HepG2 (cell line): Measurements from ENCODE around the gene ERC1. TPM values are rescaled to one million over a fixed set of nuclear protein-coding genes. Genes with fewer than 3 reads are reported as not detected.

Experiments
- ATAC-seq: fragments of 200-7000 bp; cut with Tn5 transposase; 3 replicates; pipeline ENCODE4 v1.9.1; 2020; ENCODE audit warnings: mild to moderate bottlenecking, moderate library complexity
- BruUV-seq: library from RNA; stranded (reverse); fragments of 400-500 nt; replicated peaks from 2 replicates; lab custom pipeline; 2021; lab: Mats Ljungman, UMichigan
- CTCF ChIA-PET: fragments of 300-600 bp; formaldehyde crosslinking; extraction: SDS; loops from one replicate; lab custom pipeline; 2021; ENCODE audit warnings: low total read pairs, inconsistent platforms, low intra/inter-chr PET ratio; lab: Yijun Ruan, JAX
- POLR2A ChIA-PET: fragments of 350-600 bp; sonication (Branson Sonifier 250); formaldehyde crosslinking; loops from one replicate; lab custom pipeline; 2020; ENCODE audit warnings: antibody characterized with exemption, inconsistent platforms; lab: Yijun Ruan, JAX
- DNase-seq: peaks from one replicate; pipeline ENCODE4 v3.0.0-alpha.2; 2015; ENCODE audit warnings: low spot score
- FAIRE-seq: peaks from 3 replicates; lab custom pipeline; 2011; peaks lifted over from hg19 to GRCh38; lab: Jason Lieb, UNC
- H2AFZ ChIP-seq: one replicate; pipeline ENCODE4 v1.6.1; 2011; ENCODE audit warnings: low read length, inconsistent platforms
- H3K27ac ChIP-seq: fragments of 300-600 bp; 3 replicates; pipeline ENCODE4 v1.8.0; 2011; ENCODE audit warnings: mixed run types, mild to moderate bottlenecking, mixed read lengths, low read length, inconsistent platforms; ENCODE audit not compliant: insufficient read depth; ENCODE audit errors: extremely low read length
- H3K27me3 ChIP-seq, 2 experiments: fragments of 200-600 bp in 1 of 2; 2 replicates in 1 of 2; 3 replicates in 1 of 2; pipeline versions ENCODE4 v1.6.0 to v1.8.0; 2011; ENCODE audit warnings: low read length in 2 of 2, mild to moderate bottlenecking in 2 of 2, moderate library complexity in 2 of 2, inconsistent platforms in 1 of 2; ENCODE audit not compliant: insufficient read depth in 2 of 2, control insufficient read depth in 1 of 2
- H3K36me3 ChIP-seq, 2 experiments: fragments of 200-600 bp in 1 of 2; replicated peaks in 1 of 2; 2 replicates in 1 of 2; 3 replicates in 1 of 2; pipeline versions ENCODE4 v1.5.1 to v1.8.0; 2011; ENCODE audit warnings: low read length in 2 of 2, inconsistent platforms in 1 of 2; ENCODE audit not compliant: insufficient read depth in 2 of 2, control insufficient read depth in 1 of 2
- H3K4me1 ChIP-seq: 2 replicates; pipeline ENCODE4 v1.5.1; 2012; ENCODE audit warnings: low read length, inconsistent platforms; ENCODE audit not compliant: insufficient read depth
- H3K4me2 ChIP-seq: 2 replicates; pipeline ENCODE4 v1.6.0; 2011; ENCODE audit warnings: low read depth, low read length, inconsistent platforms
- H3K4me3 ChIP-seq, 3 experiments: fragments of 200-600 bp in 1 of 3; sonication (generic), shearing (Covaris generic) in 1 of 3; replicated peaks in 1 of 3; 2 replicates each; pipeline ENCODE4 v1.5.1; 2011 to 2016; ENCODE audit warnings: low read length in 3 of 3, inconsistent platforms in 2 of 3, low read depth in 2 of 3, mild to moderate bottlenecking in 2 of 3, control low read depth in 1 of 3, mixed read lengths in 1 of 3; ENCODE audit not compliant: insufficient read depth in 1 of 3
- H3K79me2 ChIP-seq: one replicate; pipeline ENCODE4 v1.6.1; 2011; ENCODE audit warnings: low read length, inconsistent platforms; ENCODE audit not compliant: insufficient read depth
- H3K9ac ChIP-seq: 2 replicates; pipeline ENCODE4 v1.6.0; 2011; ENCODE audit warnings: mild to moderate bottlenecking, low read depth, low read length, inconsistent platforms; ENCODE audit not compliant: insufficient read depth
- H3K9me3 ChIP-seq: 2 replicates; pipeline ENCODE4 v1.5.1; 2012; ENCODE audit warnings: mild to moderate bottlenecking, low read length
- H4K20me1 ChIP-seq: 2 replicates; pipeline ENCODE4 v1.6.0; 2011; ENCODE audit warnings: inconsistent platforms, mild to moderate bottlenecking, low read length, moderate library complexity; ENCODE audit not compliant: insufficient read depth
- ATRX ChIP-seq: sonication (generic); formaldehyde crosslinking; IDR thresholded peaks from 2 replicates; pipeline ENCODE4 v1.4.0; 2020; ENCODE audit warnings: missing genetic modification reagents, borderline replicate concordance
- DR1 ChIP-seq: sonication (generic); formaldehyde crosslinking; IDR thresholded peaks from 2 replicates; pipeline ENCODE4 v1.8.0; 2021; ENCODE audit warnings: mild to moderate bottlenecking, missing genetic modification reagents, inconsistent platforms
- EED ChIP-seq: sonication (generic); formaldehyde crosslinking; IDR thresholded peaks from 2 replicates; pipeline ENCODE4 v1.5.0; 2020; ENCODE audit warnings: mild to moderate bottlenecking, missing genetic modification reagents
- PRDM10 ChIP-seq: sonication (generic); formaldehyde crosslinking; IDR thresholded peaks from 2 replicates; pipeline ENCODE4 v1.4.0; 2020; ENCODE audit warnings: low read depth, missing genetic modification reagents
- ZBTB26 ChIP-seq: IDR thresholded peaks from 2 replicates; pipeline ENCODE4 v1.6.1; 2016; ENCODE audit warnings: missing compliant biosample characterization, missing genetic modification reagents, borderline replicate concordance
- ZKSCAN1 ChIP-seq: fragments of 150-350 bp; IDR thresholded peaks from 2 replicates; pipeline ENCODE4 v1.6.1; 2014; ENCODE audit warnings: low read length
- ZNF12 ChIP-seq: sonication (generic); formaldehyde crosslinking; IDR thresholded peaks from 2 replicates; pipeline ENCODE4 v1.5.0; 2020; ENCODE audit warnings: missing genetic modification reagents
- ZNF230 ChIP-seq: sonication (generic); formaldehyde crosslinking; IDR thresholded peaks from 2 replicates; pipeline ENCODE4 v1.4.0; 2020; ENCODE audit warnings: mild to moderate bottlenecking, missing genetic modification reagents
- ZNF350 ChIP-seq: sonication (generic); formaldehyde crosslinking; IDR thresholded peaks from 2 replicates; pipeline ENCODE4 v1.4.0; 2020; ENCODE audit warnings: mild to moderate bottlenecking, low read depth, missing genetic modification reagents, borderline replicate concordance
- ZNF484 ChIP-seq: sonication (generic); formaldehyde crosslinking; IDR thresholded peaks from 2 replicates; pipeline ENCODE4 v1.5.1; 2020; ENCODE audit warnings: mild to moderate bottlenecking, low read depth, missing genetic modification reagents, borderline replicate concordance
- ZNF512B ChIP-seq: sonication (generic); formaldehyde crosslinking; IDR thresholded peaks from 2 replicates; pipeline ENCODE4 v1.5.1; 2020; ENCODE audit warnings: missing genetic modification reagents, mild to moderate bottlenecking, borderline replicate concordance
- ZNF549 ChIP-seq: sonication (generic); formaldehyde crosslinking; IDR thresholded peaks from 2 replicates; pipeline ENCODE4 v1.5.0; 2020; ENCODE audit warnings: missing genetic modification reagents
- ZNF746 ChIP-seq: sonication (generic); formaldehyde crosslinking; IDR thresholded peaks from 2 replicates; pipeline ENCODE4 v1.8.0; 2022; ENCODE audit warnings: mild to moderate bottlenecking, missing genetic modification reagents
- ZNF792 ChIP-seq: IDR thresholded peaks from 2 replicates; pipeline ENCODE4 v1.6.1; 2016
- WGBS: methylation state at CpG from one replicate; pipeline ENCODE4 v1.1.6; 2017; ENCODE audit warnings: low lambda C conversion rate; 5-methylcytosine and 5-hydroxymethylcytosine counted together
- in situ Hi-C: cut with HindIII; loops from 2 replicates; pipeline ENCODE4 v1.10.0; 2017; ENCODE audit warnings: low pct_unique_long_range_greater_than_20kb; ENCODE audit not compliant: extremely low pct_ligation_motif_present
- intact Hi-C: fragments of 100-400 bp; cut with micrococcal nuclease; formaldehyde crosslinking; loops from one replicate; pipeline ENCODE4 v1.10.0; 2022; ENCODE audit not compliant: unreplicated experiment
- polyA plus RNA-seq, 8 experiments: library from polyadenylated mRNA; depleted of rRNA in 3 of 8; stranded (reverse) in 7 of 8; unstranded in 1 of 8; fragments of >200 nt; fragmentation: Illumina TruSeq in 4 of 8; extraction: Trizol in 4 of 8; gene quantifications; 2 replicates each; pipeline versions ENCODE4 v1.2.1 to v1.2.3, GENCODE V29; 2011 to 2016; ENCODE audit warnings: low read depth in 4 of 8, missing spikeins in 1 of 8, mixed read lengths in 1 of 8; ENCODE audit not compliant: insufficient read depth in 1 of 8
- total RNA-seq, 5 experiments: library from RNA; depleted of rRNA; stranded (reverse); fragments of >200 nt; fragmentation: Illumina TruSeq; extraction: Trizol; gene quantifications; 2 replicates each; pipeline ENCODE4 v1.2.3, GENCODE V29; 2016; ENCODE audit warnings: low read depth in 1 of 5
- TF ChIP-seq, protein P1 (sequence below): sonication (generic); formaldehyde crosslinking; IDR thresholded peaks from 2 replicates; pipeline ENCODE4 v1.4.0; 2020; ENCODE audit warnings: missing genetic modification reagents, borderline replicate concordance

Gene ERC1
- total and polyA plus RNA-seq, 2 of the 13 experiments (the other 11 are each of a cell fraction or from before 2014, with no cell fraction given) = 6.1 to 12.4 TPM

GRCh38 chr12:1011091-1011490 is 20.1 kb downstream of the ERC1 start:
- CTCF ChIA-PET = no interaction called here
- in situ Hi-C loops (no loop called here), intact Hi-C loops (no loop called here)
- H3K27me3 ChIP-seq = no peaks in the 10 kb centered on the region
- FAIRE-seq (no peak), ATAC-seq (no peak), DNase-seq (no peak)
- H3K9me3 ChIP-seq = no peaks in the 10 kb centered on the region
- H3K4me1 ChIP-seq = peaks cover 18% of the 10 kb centered on the region
- no peak overlapping the region for H3K9ac ChIP-seq
- no peak overlapping the region for H3K27ac ChIP-seq
- H3K36me3 ChIP-seq = no peaks in the 10 kb centered on the region
- peaks cover 25% of the 10 kb centered on the region for H3K79me2 ChIP-seq
- H3K4me2 ChIP-seq = no peak overlapping the region
- no peak overlapping the region for H2AFZ ChIP-seq
- 97% methylated on average over 5 of the region's 5 CpGs for WGBS
- POLR2A ChIA-PET = no interaction called here
- H4K20me1 ChIP-seq = no peaks in the 10 kb centered on the region; the same call in 1 of the 2 replicates
- BruUV-seq = no TSS peak
- no peak overlapping the region for H3K4me3 ChIP-seq
- TF ChIP-seq, protein P1, sequence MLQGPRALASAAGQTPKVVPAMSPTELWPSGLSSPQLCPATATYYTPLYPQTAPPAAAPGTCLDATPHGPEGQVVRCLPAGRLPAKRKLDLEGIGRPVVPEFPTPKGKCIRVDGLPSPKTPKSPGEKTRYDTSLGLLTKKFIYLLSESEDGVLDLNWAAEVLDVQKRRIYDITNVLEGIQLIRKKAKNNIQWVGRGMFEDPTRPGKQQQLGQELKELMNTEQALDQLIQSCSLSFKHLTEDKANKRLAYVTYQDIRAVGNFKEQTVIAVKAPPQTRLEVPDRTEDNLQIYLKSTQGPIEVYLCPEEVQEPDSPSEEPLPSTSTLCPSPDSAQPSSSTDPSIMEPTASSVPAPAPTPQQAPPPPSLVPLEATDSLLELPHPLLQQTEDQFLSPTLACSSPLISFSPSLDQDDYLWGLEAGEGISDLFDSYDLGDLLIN = no peak
- TF ChIP-seq PRDM10 (CRISPR knock-in tag) = no peak
- TF ChIP-seq ZNF512B (CRISPR knock-in tag) = no peak
- TF ChIP-seq DR1 = no peak
- TF ChIP-seq ZBTB26 = no peak
- TF ChIP-seq ZNF350 (CRISPR knock-in tag) = no peak
- TF ChIP-seq ZNF792 = no peak
- TF ChIP-seq ATRX (CRISPR knock-in tag) = no peak
- TF ChIP-seq ZNF230 = no peak
- no peak for TF ChIP-seq ZNF12 (CRISPR knock-in tag)
- TF ChIP-seq ZNF549 (CRISPR knock-in tag) = no peak
- no peak for TF ChIP-seq EED (CRISPR knock-in tag)
- TF ChIP-seq ZNF746 = no peak
- no peak for TF ChIP-seq ZKSCAN1
- no peak for TF ChIP-seq ZNF484 (CRISPR knock-in tag)
